Parathyroid adenoma (tissue), 2 donors: ENCODE data around the gene CACNA1D.

Experiments used
- H2AFZ ChIP-seq: fragments of 300-600 bp; sonication (generic); one replicate; pipeline ENCODE4 v1.7.0; 2017; ENCODE audit warnings: antibody characterized with exemption, mild to moderate bottlenecking
- H3K27ac ChIP-seq: fragments of 300-600 bp; sonication (generic); one replicate; pipeline ENCODE4 v1.7.0; 2017
- H3K27me3 ChIP-seq: fragments of 300-600 bp; sonication (generic); one replicate; pipeline ENCODE4 v1.7.0; 2017; ENCODE audit warnings: low read length; ENCODE audit not compliant: control insufficient read depth, insufficient read depth
- H3K36me3 ChIP-seq: fragments of 300-600 bp; sonication (generic); one replicate; pipeline ENCODE4 v1.7.0; 2017; ENCODE audit warnings: low read length; ENCODE audit not compliant: control insufficient read depth, insufficient read depth
- H3K4me1 ChIP-seq: fragments of 300-600 bp; sonication (generic); one replicate; pipeline ENCODE4 v1.7.0; 2017; ENCODE audit warnings: control low read depth
- H3K4me2 ChIP-seq: fragments of 300-600 bp; sonication (generic); one replicate; pipeline ENCODE4 v1.7.0; 2017; ENCODE audit warnings: low read length
- H3K4me3 ChIP-seq: fragments of 300-600 bp; sonication (generic); one replicate; pipeline ENCODE4 v1.7.0; 2017; ENCODE audit warnings: low read depth, low read length
- H3K79me2 ChIP-seq: fragments of 300-600 bp; sonication (generic); one replicate; pipeline ENCODE4 v1.7.0; 2017; ENCODE audit warnings: control low read depth
- H3K9ac ChIP-seq: fragments of 300-600 bp; sonication (generic); one replicate; pipeline ENCODE4 v1.7.0; 2017; ENCODE audit warnings: mild to moderate bottlenecking
- H3K9me3 ChIP-seq: fragments of 300-600 bp; sonication (generic); one replicate; pipeline ENCODE4 v1.7.0; 2017; ENCODE audit warnings: low read length; ENCODE audit not compliant: control insufficient read depth
- TF ChIP-seq, protein P1 (sequence below): fragments of 300-600 bp; sonication (generic); IDR thresholded peaks from one replicate; pipeline ENCODE4 v1.7.0; 2017; ENCODE audit warnings: antibody characterized with exemption, mild to moderate bottlenecking
- donor health status: primary hyperparathyroidism.

Gene CACNA1D

GRCh38 chr3:53671961-53672299, 177.5 kb downstream of the CACNA1D start:
- H3K9me3 ChIP-seq: no peaks in the 10 kb centered on the region
- no peaks in the 10 kb centered on the region for H3K4me1 ChIP-seq

DNA sequence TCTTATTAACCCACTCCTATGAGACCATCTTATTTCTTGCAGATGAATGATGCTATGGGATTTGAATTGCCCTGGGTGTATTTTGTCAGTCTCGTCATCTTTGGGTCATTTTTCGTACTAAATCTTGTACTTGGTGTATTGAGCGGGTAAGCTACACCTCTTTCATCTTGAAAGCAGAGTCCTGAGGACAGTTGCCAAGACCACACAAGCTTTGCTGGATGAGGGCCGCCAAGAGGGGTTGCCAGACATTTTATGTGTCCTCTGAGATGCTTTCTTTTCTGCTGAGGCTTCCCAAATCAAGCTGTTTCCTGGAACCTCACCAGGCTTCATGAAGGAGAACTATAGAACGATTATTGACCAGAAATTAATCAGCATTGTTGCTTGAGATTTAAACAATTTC, 178.6 kb downstream of the CACNA1D start:
- TF ChIP-seq, protein P1, sequence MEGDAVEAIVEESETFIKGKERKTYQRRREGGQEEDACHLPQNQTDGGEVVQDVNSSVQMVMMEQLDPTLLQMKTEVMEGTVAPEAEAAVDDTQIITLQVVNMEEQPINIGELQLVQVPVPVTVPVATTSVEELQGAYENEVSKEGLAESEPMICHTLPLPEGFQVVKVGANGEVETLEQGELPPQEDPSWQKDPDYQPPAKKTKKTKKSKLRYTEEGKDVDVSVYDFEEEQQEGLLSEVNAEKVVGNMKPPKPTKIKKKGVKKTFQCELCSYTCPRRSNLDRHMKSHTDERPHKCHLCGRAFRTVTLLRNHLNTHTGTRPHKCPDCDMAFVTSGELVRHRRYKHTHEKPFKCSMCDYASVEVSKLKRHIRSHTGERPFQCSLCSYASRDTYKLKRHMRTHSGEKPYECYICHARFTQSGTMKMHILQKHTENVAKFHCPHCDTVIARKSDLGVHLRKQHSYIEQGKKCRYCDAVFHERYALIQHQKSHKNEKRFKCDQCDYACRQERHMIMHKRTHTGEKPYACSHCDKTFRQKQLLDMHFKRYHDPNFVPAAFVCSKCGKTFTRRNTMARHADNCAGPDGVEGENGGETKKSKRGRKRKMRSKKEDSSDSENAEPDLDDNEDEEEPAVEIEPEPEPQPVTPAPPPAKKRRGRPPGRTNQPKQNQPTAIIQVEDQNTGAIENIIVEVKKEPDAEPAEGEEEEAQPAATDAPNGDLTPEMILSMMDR: no peak
- Histone ChIP-seq H3K4me1 (no peaks in the 10 kb centered on the region), H2AFZ (no peak overlapping the region)

More at GRCh38 chr3:53671961-53672299, 177.5 kb downstream of the CACNA1D start:
- Histone ChIP-seq H3K27me3 (no peaks in the 10 kb centered on the region), H3K4me3 (no peak overlapping the region), H3K4me2 (no peak overlapping the region), H3K79me2 (no peaks in the 10 kb centered on the region), H2AFZ (no peak overlapping the region), H3K36me3 (no peaks in the 10 kb centered on the region), H3K27ac (no peak overlapping the region), H3K9ac (no peak overlapping the region)
- TF ChIP-seq, protein P1: no peak

DNA sequence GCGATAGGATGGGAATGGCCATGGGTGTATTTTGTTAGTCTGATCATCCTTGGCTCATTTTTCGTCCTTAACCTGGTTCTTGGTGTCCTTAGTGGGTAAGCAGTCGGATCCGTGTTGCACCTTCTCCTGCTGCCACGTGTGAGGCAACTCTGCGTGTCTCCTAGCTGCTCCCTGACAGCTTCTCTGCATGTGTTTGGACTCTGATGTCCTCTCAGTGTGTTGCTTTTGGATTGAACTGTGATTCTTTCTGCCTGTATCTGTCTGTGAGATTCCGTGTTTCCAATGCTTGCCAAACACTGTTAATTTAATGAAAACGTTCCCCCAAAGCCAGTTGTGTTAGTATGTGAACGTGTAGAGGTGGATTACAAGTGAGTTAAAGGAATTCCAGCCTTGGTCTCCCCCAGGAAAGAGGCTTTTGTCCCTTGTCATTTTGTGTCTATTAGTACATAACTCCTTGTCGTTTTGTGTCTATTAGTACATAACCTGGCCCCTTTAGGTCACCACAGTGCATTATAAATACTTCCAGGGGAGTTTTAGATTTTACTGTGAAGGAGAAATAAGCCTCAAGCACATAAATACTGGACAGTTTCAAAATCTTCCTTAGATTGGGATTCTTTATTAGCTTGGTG, 179.4 kb downstream of the CACNA1D start:
- Histone ChIP-seq H3K4me2 (no peak overlapping the region), H3K36me3 (no peaks in the 10 kb centered on the region), H3K4me1 (no peaks in the 10 kb centered on the region), H3K27me3 (no peaks in the 10 kb centered on the region), H3K27ac (no peak overlapping the region), H2AFZ (no peak overlapping the region), H3K79me2 (no peaks in the 10 kb centered on the region), H3K4me3 (no peak overlapping the region), H3K9me3 (no peaks in the 10 kb centered on the region), H3K9ac (no peak overlapping the region)
- TF ChIP-seq, protein P1: no peak

More for the DNA sequence above, 178.6 kb downstream of the CACNA1D start:
- no peak overlapping the region for H3K9ac ChIP-seq
- H3K4me2 ChIP-seq: no peak overlapping the region
- H3K4me3 ChIP-seq: no peak overlapping the region
- H3K27ac ChIP-seq: no peak overlapping the region
- no peaks in the 10 kb centered on the region for H3K9me3 ChIP-seq
- no peaks in the 10 kb centered on the region for H3K36me3 ChIP-seq
- no peaks in the 10 kb centered on the region for H3K27me3 ChIP-seq
- no peaks in the 10 kb centered on the region for H3K79me2 ChIP-seq

GRCh38 chr3:53674582-53674981, 180.2 kb downstream of the CACNA1D start:
- no peak overlapping the region for H3K4me3 ChIP-seq
- TF ChIP-seq, protein P1: no peak
- H3K9ac ChIP-seq: no peak overlapping the region
- no peak overlapping the region for H2AFZ ChIP-seq
- no peak overlapping the region for H3K4me2 ChIP-seq
- H3K9me3 ChIP-seq: no peaks in the 10 kb centered on the region
- no peak overlapping the region for H3K27ac ChIP-seq
- no peaks in the 10 kb centered on the region for H3K36me3 ChIP-seq
- H3K79me2 ChIP-seq: no peaks in the 10 kb centered on the region
- no peaks in the 10 kb centered on the region for H3K4me1 ChIP-seq
- no peaks in the 10 kb centered on the region for H3K27me3 ChIP-seq

DNA sequence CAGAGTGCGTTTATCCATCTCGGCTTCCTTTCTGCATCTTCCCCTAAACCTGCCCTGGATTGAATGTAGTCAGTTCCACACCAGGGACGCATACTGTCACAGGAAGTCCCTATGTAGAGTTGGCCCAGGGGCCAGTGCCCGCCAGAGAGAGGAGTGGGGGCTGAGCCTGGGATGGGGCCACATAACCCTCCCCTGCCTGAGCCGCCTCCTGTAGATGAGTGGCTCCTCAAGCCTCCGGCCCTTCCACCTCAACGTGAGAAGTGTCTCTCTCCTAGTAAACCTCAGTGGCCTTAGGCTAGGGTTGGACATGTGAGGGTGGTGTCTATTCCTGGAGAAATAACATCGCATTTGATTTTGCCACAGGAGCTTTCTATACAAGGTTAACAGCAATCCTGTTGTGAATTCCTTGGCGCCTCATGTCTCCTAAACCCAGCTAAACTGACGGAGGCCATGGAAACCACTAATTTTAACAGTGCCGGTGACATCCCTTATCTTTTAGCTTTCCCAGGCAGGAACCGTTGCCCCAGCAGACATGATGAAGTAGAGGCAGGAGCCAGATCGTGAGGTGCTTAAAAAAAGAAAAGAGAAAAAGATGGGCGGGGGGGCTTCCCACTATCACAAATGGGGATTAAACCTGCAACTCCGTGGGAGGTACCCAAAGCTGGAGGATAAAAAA, 180.7 kb downstream of the CACNA1D start:
- no peaks in the 10 kb centered on the region for H3K79me2 ChIP-seq
- TF ChIP-seq, protein P1: no peak
- H2AFZ ChIP-seq: no peak overlapping the region
- H3K9ac ChIP-seq: no peak overlapping the region
- H3K4me3 ChIP-seq: no peak overlapping the region
- H3K36me3 ChIP-seq: no peaks in the 10 kb centered on the region
- H3K4me2 ChIP-seq: no peak overlapping the region
- H3K27me3 ChIP-seq: no peaks in the 10 kb centered on the region
- H3K4me1 ChIP-seq: no peaks in the 10 kb centered on the region
- H3K27ac ChIP-seq: no peak overlapping the region
- H3K9me3 ChIP-seq: no peaks in the 10 kb centered on the region
